ENCODE results near the gene RCVRN. TPM values are rescaled to one million over a fixed set of nuclear protein-coding genes. Genes with fewer than 3 reads are reported as not detected.

The RCVRN gene
- polyA plus RNA-seq, 1 of the 3 experiments (the other 2 are of a cell fraction) = not detected

- Histone ChIP-seq H3K79me2 (ENCODE audit: insufficient read depth) (no peaks in the 10 kb centered on the region), H3K9me3 (no peaks in the 10 kb centered on the region), H3K4me3 (ENCODE audit: low read depth in 2 of 2, low read length in 1 of 2) (no peak overlapping the region), H3K9me2 (no peaks in the 10 kb centered on the region), H3K4me1 (ENCODE audit: control insufficient read depth in 1 of 2, insufficient read depth in 2 of 2, low read depth in 1 of 2, low read length in 1 of 2) (no peaks in the 10 kb centered on the region), H2AFZ (ENCODE audit: low read depth) (no peak overlapping the region), H3K27ac (ENCODE audit: low read depth in 2 of 2, low read length in 1 of 2) (no peak overlapping the region), H3K4me2 (no peak overlapping the region), H3F3A (replicated peaks; ENCODE audit: insufficient read depth) (no peaks in the 10 kb centered on the region), H3K27me3 (ENCODE audit: insufficient read depth) (no peaks in the 10 kb centered on the region; the same call in 1 of the 2 replicates), H3K36me3 (replicated peaks in 1 of 2; ENCODE audit: control insufficient read depth in 1 of 2, insufficient read depth in 2 of 2, low read length in 1 of 2) (no peaks in the 10 kb centered on the region), H4K20me1 (ENCODE audit: insufficient read depth) (no peaks in the 10 kb centered on the region), H3K9ac (no peak overlapping the region)
- POLR2A ChIA-PET = no interaction called here
- TF ChIP-seq YY1 (IDR thresholded peaks at IDR 0.05; ENCODE audit: low read depth) (no peak), CHD2 (IDR thresholded peaks at IDR 0.05; ENCODE audit: low read length, partially characterized antibody) (no peak), SMC3 (IDR thresholded peaks at IDR 0.05; ENCODE audit: low read depth, low read length) (no peak), TCF12 (IDR thresholded peaks at IDR 0.05) (no peak), ELF1 (IDR thresholded peaks at IDR 0.05) (no peak), TAF1 (IDR thresholded peaks at IDR 0.05; ENCODE audit: borderline replicate concordance, low read depth, low read length) (no peak)
- no peak for DNase-seq
- 12% methylated on average over 10 of the region's 10 CpGs for WGBS (ENCODE audit: low lambda C conversion rate)
- CTCF ChIA-PET = no interaction called here
Measured at GRCh38 chr17:9953492-9953891, 48.4 kb upstream of the RCVRN start.

DNA sequence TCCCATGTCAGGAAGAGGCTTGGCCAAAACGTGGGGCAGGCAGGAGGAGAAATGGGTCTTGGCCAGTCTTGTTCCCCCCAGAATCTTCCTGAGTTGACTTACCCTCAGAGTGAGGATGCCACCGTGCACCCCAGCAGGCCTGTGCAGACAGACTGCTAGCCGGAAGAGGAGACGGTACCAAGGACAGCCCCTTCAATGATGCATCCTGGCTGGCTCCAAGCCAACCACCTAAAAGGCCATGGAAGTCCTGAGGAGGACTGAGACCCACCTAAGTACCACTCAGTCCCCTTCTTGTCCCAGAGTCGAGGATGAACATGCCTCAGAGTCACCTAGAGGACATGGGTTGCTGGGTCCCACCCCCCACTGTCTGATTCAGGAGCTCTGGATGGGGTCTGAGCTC lies 46.7 kb upstream of the RCVRN start:
- H3K27ac ChIP-seq (ENCODE audit: low read depth in 2 of 2, low read length in 1 of 2) = no peak overlapping the region
- no peak for DNase-seq
- H3K4me3 ChIP-seq (ENCODE audit: low read depth in 2 of 2, low read length in 1 of 2) = no peak overlapping the region
- H2AFZ ChIP-seq (ENCODE audit: low read depth) = no peak overlapping the region
- no peaks in the 10 kb centered on the region for H3K79me2 ChIP-seq (ENCODE audit: insufficient read depth)
- no peaks in the 10 kb centered on the region for H3K36me3 ChIP-seq (replicated peaks in 1 of 2; ENCODE audit: control insufficient read depth in 1 of 2, insufficient read depth in 2 of 2, low read length in 1 of 2)
- H3K4me1 ChIP-seq (ENCODE audit: control insufficient read depth in 1 of 2, insufficient read depth in 2 of 2, low read depth in 1 of 2, low read length in 1 of 2) = no peaks in the 10 kb centered on the region
- H3K27me3 ChIP-seq (ENCODE audit: insufficient read depth) = no peaks in the 10 kb centered on the region; the same call in 1 of the 2 replicates
- no peaks in the 10 kb centered on the region for H3K9me3 ChIP-seq
- H3K4me2 ChIP-seq = no peak overlapping the region
- no peaks in the 10 kb centered on the region for H3K9me2 ChIP-seq
- CTCF ChIA-PET = no interaction called here
- H4K20me1 ChIP-seq (ENCODE audit: insufficient read depth) = no peaks in the 10 kb centered on the region
- no peaks in the 10 kb centered on the region for H3F3A ChIP-seq (replicated peaks; ENCODE audit: insufficient read depth)
- no peak overlapping the region for H3K9ac ChIP-seq
- POLR2A ChIA-PET = no interaction called here
- WGBS (ENCODE audit: low lambda C conversion rate) = 13% methylated on average over 5 of the region's 5 CpGs
- TF ChIP-seq POLR2AphosphoS5 (IDR thresholded peaks at IDR 0.05; ENCODE audit: low read depth, low read length) = no peak
- TF ChIP-seq RXRA (IDR thresholded peaks at IDR 0.05; ENCODE audit: borderline replicate concordance, low read depth) = no peak
- TF ChIP-seq RFX5 (IDR thresholded peaks at IDR 0.05; ENCODE audit: low read length) = no peak
- TF ChIP-seq REST (IDR thresholded peaks at IDR 0.05; ENCODE audit: low read depth, low read length) = no peak
- no peak for TF ChIP-seq FOXJ3 (CRISPR knock-in tag; IDR thresholded peaks at IDR 0.05)
- TF ChIP-seq JUND (IDR thresholded peaks at IDR 0.05) = no peak
- TF ChIP-seq SIN3A (IDR thresholded peaks at IDR 0.05; ENCODE audit: borderline replicate concordance, low read depth, low read length) = no peak
- TF ChIP-seq FOSL2 (IDR thresholded peaks at IDR 0.05; ENCODE audit: borderline replicate concordance, low read depth) = no peak
- no peak for TF ChIP-seq CHD2 (IDR thresholded peaks at IDR 0.05; ENCODE audit: low read length, partially characterized antibody)
- no peak for TF ChIP-seq SMC3 (IDR thresholded peaks at IDR 0.05; ENCODE audit: low read depth, low read length)
- TF ChIP-seq PBX3 (IDR thresholded peaks at IDR 0.05) = no peak
- TF ChIP-seq RCOR1 (IDR thresholded peaks at IDR 0.05; ENCODE audit: low read length) = no peak
- no peak for TF ChIP-seq GATA2 (CRISPR knock-in tag; IDR thresholded peaks at IDR 0.05)
- no peak for TF ChIP-seq RAD21 (IDR thresholded peaks at IDR 0.05; ENCODE audit: low read length)
- no peak for TF ChIP-seq EP300 (IDR thresholded peaks at IDR 0.05; ENCODE audit: borderline replicate concordance in 1 of 2, low read depth in 1 of 2, low read length in 1 of 2)
- TF ChIP-seq FOXM1 (IDR thresholded peaks at IDR 0.05; ENCODE audit: low read depth) = no peak
- TF ChIP-seq GABPA (IDR thresholded peaks at IDR 0.05; ENCODE audit: low read depth) = no peak
- no peak for TF ChIP-seq MXI1 (IDR thresholded peaks at IDR 0.05; ENCODE audit: low read depth, low read length)
